ENCODE data around the gene OR5K4.

OR5K4 gene, protein sequence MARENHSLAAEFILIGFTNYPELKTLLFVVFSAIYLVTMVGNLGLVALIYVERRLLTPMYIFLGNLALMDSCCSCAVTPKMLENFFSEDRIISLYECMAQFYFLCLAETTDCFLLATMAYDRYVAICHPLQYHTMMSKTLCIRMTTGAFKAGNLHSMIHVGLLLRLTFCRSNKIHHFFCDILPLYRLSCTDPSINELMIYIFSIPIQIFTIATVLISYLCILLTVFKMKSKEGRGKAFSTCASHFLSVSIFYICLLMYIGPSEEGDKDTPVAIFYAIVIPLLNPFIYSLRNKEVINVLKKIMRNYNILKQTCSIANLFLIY

DNA sequence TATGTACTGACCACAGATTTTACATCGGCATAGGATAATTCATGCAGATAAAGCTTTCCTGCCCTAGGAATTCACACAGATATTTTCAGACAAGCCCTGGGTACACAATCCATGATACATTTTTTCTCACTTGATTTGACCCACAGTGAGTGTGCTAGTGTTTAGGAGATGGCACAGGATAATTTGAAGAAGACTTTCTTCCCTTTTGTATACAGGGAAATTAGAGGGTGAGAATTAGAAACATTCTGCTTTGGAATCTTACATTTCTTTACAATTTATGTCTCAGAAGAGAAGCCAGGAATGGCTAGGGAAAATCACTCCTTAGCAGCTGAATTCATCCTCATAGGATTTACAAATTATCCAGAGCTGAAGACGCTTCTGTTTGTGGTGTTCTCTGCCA is at the start of gene OR5K4:
Gene OR5K4, plus strand, starts transcription at position 301 of the 400 bp plus-strand sequence. Its CDS starts 0 bp downstream, at position 301.
- no peak for DNase-seq

DNA sequence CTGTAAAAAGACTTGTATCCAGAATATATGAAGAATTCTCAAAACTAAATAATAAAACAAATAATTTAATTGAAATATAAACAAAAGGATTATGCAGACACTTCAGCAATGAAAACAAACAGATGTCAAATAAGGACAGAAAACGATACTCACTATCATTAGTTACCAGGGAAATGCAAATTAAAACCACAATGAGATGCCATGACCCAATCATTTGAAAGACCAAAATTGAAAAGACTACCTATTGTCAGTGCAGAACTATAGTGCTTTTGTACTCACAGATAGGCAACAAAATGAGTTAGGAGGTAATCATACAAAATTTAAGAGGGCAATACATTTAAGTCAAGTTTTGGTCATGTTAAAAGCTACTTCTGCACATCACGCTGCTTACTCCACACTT is 31.6 kb upstream of the OR5K4 start:
- DNase-seq = no peak

DNA sequence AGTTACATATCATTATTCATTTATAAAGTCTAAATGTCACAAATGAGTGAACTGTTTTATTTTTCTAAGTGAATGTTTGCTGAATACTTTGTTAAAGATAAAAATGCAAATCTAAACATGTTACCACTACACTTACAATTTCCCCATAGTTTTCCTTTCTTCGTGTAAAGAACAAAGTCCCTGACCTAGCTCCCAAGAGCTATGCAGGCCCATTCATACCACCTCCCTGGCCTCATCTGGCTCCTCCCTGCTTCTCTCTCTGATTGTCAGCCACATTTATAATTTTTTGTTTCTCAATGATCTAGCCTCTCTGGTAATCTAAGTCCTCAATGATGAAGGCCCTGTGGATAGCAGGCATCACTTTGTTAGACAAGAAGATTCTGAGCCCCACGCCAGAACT is 31.0 kb upstream of the OR5K4 start:
- no peak for DNase-seq

DNA sequence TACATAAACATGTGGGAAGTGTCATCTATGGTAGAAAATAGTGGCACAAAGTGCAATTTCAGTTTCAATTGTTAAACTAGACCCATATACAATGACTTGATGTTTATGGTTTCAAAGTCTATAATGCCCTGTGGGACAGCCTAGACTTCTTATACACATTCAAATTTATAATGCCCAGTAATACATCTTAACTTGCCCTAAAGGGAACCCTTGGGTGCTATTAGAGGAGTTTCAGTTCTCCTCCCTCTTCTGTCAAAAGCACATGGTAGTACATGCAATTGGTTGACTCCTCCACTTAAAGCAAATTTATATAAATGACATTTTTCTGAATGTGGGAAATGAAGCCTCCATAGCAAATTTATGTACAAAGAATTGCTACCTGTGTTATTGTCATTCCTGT is 30.2 kb upstream of the OR5K4 start:
- no peak for DNase-seq

DNA sequence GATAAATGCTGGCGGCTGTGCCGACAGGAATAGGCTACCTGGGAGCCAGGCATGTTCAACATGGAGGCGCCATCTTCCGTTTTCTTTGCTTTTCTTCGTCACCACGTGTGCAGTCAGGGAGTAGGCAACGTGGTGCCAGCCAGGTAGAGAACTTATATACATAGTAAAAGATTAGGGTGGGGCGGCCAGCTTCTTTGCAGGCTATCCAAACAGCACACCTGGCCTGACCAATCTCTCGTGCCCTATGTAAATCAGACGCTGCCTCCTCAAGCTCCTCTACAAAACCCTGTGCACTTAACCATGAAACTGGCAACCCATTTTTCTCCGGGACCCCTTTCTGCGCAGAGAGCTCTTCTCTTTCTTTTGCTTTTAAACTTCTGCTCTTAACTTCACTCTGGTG is 28.6 kb upstream of the OR5K4 start:
- no peak for DNase-seq

DNA sequence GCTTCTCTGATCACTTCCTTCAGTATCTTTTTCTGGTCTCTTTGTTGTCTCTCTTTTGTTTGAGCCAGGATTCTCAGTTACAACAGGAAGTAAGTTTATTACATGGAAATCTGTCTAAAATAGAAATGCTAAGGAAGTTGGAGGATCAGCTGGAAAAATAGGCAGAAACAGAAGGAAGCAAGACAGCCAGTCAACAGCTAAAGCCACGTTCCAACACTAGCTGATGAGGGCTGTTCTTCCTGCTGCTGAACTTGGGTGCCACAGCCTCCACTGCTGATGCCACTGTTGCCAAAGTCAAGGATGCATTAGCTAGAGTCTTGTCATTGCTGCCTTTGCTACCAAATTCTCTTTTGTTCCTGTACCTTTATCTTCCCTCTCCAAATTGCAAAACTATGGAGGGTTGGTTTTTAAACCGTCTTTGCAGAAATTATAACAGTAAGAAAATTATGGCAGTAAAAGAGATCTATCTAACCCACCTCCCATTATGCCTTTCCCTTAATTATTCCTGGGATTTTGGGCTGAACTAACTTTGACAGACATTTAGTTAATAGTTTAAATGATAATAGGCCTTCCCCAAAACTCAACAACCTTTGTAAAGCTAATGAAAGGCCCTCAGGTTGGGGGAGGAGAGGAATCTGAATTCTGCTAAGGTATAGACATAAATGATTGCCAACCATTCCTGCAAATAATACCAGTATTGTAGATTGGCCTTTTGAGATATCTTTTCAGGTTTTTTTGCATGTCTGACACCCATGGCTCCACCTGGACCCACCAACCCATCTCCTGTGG is 27.4 kb upstream of the OR5K4 start:
- DNase-seq = no peak

DNA sequence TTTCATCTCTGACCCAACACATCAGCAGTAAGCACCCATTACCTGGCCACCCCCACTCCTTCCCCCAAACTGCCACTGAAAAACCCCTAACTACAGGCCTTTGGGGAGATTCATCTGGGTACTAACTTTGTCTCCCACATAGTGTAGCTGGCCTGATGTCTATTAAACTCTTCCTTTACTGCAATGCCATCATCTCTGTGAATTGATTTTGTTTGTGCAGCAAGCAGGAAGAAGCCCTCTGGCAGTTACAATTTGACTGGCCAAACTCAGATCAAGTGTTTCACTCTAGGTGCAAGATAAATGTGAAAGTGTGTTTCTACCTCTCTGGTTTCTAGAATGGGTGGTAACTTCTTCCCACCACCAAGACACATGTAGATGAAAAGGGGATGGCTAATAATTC is 26.7 kb upstream of the OR5K4 start:
- DNase-seq = no peak

DNA sequence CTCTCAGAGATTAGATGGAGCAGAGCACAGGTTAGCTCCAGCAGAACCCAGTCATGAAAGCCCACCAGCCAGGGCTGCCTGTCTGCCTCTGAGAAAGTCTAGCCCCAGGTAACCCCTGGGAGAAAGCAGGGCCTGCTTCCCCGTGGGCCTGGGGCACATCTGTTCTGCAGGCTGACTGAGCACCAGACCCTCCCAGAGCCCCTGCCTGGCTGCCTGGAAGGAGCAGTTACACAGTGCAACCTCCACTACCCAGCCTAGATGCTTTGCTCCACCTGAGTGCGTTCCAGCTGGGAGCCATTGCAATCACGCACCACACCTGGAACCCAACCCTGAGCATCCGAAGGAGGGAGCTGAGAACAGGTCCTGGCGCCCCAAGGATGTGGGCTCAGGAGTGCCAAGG is 24.7 kb upstream of the OR5K4 start:
- DNase-seq = no peak

DNA sequence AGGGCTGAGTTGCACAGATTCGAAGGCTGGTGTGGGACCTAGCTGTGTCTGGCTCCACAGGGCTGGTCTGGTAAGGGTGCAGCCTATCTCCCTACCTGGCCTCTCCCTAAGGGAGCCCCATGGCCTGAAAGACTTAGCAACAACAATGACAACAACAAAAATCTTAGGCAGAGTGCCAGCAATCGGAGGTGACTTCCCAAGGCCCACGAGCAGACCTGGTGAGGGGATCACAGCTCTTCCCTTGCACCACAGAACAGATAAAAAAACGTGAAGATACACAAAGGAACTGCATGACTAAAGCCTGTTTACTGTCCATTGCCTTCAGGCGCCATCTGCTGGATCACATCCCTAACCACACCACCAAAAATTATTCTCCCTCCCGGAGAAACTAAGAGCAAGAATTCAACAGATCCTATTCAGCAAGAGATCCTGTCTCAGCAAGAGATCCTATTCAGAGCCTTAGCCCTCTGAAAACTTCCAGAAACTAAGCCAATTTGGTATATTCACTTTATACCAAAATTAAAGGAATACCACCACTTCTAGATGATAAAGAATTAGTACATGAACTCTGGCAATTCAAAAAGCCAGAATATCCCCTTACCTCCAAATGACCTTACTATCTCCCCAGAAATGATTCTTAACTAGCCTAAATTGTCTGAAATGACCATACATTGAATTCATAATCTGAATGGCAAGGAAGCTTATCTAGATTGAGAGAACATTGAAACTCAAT is 24.1 kb upstream of the OR5K4 start:
- peak; percentile 36 for DNase-seq

DNA sequence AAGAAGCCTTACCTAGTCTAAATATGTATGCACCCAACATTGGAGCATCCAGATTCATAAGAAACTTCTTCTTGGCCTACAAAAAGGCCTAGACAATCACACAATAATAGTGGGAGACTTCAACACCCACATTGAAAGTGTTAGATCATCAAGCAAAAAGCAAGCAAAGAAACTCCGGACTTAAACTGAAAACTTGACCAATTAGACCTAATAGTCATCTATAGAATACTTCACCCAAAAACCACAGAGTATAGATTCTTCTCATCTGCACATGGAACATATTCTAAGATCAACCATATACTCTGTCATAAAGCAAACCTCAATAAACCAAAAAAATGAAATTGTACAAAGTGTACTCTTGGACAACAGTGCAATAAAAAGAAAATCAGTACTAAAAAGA is 22.3 kb upstream of the OR5K4 start:
- DNase-seq = no peak

DNA sequence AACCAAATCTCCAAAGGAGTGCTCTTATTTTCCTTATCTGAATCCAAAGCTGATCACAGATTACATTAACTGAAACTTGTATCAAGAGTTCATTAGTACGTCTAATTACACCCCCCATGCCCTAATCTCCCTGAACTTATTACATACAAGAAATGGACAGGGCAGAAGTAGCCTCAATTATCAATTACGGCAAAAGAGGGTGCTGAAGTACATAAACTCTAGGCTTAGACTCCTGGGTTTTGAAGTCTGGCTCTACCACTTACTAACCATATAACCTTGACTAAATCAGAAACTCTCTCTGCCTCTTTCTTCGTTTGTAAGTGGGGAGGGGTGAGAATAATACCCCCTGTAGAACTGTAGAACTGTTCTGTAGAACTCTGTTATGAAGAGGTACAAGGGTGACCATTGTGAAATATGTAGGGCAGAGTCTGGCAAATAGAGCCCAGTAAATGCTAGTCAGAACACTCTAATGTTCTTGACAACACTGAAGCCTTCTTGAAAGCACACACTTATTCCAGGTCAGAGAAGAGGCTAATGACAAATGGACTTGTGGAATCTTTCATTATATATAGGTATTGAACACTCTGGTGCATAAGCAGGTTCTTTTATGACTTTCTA is 19.6 kb upstream of the OR5K4 start:
- peak; percentile 12 for DNase-seq

DNA sequence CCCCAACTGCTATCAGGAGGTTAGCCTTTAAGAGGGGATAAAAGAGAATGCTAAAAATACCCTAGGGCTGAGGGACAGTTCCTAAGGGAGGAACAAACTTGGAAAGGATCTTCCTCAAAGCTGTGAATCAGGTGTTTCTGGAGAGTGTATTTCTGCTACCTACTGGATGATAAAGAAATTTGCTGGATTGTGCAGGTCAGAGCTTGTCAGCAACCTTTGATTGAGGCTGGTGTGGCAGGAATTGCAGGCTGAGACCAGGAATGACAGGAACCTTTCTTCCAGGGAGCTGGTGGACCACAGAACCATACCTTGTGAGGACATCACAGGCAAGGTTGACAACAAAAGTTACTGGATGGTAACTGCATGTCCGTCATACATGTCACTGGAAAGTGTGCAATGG is 14.6 kb upstream of the OR5K4 start:
- no peak for DNase-seq

DNA sequence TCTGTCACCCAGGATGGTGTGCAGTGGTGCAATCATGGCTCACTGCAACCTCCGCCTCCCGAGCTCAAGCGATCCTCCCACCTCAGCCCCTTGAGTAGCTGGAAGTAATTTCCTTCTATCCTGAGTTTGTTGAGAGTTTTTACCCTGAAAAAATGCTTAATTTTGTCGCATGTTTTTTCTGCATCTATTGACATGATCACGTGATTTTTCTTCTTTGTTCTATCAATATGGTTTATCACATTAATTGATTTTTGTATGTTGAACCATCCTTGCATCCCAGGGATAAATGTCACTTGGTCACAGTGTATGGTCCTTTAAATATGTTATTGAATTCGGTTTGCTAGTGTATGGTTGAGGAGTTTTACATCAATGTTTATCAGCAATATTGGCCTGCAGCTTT is 11.9 kb upstream of the OR5K4 start:
- DNase-seq = no peak

DNA sequence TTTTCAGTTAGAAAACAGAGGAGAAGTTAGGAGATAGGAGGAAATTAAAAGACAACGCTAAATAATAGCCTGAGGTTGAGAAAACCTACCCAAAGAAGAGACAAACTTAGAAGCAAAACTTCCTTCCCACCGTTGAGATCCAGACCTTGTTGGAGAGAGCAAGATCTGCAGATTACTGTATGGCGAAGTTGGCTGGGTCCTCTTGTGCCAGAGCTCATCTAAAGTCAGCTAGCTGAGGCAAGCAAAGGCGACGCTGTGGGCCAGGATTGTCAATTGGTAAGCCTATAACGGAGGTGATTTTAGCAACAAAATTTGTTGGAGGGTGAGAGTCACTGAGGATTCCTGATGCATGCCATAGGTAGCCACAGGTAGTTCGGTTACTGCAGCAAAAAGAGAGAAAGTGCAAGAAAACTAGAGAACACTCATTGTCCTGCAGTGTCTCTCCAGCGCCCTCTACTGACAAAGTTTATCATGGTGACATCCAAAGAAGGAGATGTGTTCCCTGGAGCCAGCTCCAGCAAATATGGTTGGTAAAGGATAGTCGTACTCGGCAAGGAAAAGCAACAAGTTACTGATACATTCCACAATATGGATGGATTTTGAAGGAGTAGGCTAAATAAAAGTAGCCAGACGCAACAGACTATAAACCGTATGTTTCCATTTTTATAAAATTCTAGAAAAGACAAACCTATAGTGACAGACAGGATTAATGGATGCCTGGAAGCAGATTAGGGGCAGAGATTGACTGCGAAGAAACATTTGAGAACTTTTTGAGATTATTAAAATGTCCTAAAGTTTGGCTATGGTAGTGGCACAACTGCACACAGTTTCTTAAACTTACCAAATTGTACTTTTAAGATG is 9.8 kb upstream of the OR5K4 start:
- DNase-seq = peak; percentile 10

DNA sequence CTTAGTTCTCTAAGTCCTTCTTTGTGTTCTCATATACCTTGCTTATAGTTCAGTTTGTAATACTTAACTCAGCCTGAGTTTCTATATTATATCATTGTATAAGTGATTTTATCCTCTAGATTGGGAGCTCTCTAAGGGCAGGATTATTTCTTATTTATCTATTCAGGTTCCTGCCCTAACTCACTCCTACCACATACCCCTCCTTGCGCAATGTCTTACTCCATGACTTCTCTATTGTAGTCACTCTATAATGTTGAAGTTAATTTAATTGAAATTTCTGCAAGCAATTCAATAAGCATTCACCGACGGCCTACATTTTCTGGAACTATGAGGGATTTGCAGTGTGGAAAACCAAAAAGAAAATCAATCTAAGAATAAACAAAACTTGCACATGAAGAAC is 3.6 kb upstream of the OR5K4 start:
- no peak for DNase-seq

DNA sequence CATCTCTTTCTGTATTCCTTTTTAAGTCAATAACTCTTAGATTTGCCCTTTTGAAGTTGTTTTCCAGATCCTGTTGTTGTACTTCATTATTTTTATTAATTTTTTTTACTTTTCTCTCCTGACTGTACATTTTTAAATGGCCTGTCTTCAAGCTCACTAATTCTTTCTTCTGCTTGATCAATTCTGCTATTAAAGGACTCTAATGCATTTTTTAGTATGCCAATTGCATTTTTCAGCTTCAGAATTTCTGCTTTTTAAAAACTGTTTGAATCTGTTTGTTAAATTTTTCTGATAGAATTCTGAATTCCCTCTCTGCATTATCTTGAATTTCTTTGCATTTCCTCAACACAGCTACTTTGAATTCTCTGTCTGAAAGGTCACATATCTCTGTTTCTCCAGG is 5.6 kb downstream of the OR5K4 start:
- DNase-seq = no peak

DNA sequence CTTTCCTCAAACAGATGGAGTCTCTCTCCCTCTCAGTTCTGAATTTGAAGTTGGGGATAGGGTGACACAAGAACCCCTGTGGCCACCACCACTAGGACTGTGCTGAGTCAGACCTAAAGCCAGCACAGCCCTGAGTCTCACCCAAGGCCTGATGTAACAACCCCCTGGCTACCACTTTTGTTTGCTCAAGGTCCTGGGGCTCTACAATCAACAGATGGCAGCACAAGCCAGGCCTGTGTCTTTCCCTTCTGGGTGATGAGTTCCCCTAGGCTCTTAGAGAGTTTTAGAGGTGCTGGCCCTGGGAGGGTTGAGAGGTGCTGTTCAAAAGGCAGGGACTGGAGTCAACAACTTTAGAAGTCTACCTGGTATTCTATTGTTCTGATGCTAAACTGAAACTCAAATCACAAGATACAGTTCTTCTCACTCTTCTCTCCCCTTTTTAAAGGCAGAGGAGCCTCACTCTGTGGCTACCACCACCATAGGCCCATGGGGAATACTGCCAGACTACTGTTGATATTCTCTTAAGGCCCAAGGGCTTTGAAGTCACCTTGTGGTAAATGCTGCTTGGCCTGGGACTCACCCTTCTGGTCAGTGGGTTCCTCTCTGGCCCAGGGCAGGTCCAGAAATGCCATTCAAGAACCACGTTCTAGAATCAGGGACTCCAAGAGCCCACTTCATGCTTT is 6.5 kb downstream of the OR5K4 start:
- no peak for DNase-seq

DNA sequence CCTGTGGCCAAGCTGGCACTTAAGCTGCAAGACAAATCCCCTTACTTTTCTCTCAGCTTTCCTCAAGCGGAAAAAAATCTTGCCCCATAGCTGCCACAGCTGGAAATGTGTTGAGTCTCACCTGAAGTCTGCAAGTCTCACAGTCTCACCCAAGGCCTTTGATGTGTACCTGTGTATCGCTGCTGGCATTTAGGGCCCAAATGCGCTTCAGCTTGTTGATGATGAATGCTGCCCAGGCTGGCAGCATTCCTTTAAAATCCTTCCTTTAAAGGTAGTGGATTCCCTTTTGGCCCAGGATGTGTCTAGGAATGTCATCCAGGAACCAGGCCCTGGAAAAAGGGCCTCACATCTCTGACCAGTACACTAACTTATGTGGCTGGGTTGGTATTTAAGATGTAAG is 7.0 kb downstream of the OR5K4 start:
- DNase-seq = no peak

DNA sequence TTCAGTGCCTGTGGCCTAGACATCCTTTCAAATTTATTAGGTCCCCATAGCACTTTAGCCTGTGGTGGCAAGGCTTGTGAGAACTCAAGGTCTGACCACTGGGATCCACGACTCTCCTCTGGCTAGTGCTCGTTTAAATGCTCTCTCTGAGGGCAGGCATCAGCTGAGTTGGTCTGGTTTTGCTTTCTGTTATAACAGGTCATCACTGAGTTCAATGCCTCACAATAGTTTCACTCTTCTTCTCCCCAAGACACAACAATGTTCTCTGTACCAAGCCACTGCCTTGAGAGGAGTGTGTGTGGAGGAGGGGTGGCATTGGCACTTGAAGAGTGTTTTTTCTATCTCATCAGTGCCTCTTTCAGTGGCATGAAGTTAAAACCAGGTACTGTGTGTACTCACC is 7.6 kb downstream of the OR5K4 start:
- DNase-seq = no peak

DNA sequence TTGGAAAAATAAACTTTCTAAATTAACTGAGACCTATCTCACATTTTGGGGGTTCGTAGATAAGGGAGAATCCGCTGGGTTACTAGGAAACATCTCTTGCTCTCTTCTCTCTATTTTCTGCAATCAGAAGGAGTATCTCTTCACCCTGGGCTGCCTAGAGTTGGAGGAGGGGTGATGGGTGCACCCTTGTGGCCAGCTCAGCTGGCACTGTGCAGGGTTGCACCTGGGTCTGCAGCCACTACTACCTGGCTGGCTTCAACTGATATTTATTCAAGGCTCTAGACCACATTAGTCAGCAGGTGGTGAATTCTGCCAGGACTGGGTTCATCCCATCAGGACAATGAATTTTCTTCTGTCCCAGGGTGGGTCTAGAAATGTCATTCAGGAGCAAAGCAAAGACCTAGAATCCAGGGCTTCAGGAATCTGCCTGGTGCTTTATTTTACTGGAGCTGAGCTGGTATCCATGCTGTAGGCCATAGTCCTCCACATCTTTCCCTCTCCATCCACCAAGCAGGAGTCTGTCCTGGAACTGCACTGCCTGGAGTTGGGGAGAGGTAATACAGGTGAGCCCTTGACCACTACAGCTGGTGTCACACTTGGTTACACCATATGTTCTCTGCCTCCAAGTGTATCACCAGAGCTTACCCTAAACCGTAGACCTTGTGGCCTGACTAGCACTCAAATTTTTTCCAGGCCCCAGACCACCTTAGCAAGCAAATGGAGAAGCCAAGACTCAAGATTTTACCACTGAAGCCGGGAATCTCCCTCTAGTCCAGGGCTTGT is 14.0 kb downstream of the OR5K4 start:
- DNase-seq = no peak

DNA sequence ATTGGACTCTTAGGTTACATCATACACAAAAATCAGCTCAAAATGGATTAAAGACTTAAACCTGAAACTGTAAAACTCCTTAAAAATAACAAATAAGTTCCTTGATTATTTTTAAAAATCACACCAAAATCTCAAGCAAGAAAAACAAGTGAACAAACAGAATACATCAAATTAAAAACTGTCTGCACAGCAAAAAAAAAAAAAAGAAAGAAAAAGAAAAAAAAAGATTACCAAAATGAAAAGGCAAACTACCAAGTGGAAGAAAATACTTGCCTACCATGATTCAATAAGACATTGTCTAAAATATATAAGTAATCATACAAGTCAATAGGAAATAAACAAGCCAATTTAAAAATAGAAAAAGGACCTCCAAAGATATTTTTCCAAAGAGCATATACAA is 17.5 kb downstream of the OR5K4 start:
- no peak for DNase-seq

All from activated gamma-delta T cell treated with Interleukin-2 at 50 U/mL for 16 hours (primary cell).